HG03378 (cell line): ENCODE data around the gene GMIP.

Source experiments
- ATAC-seq: cut with Tn5 transposase; IDR thresholded peaks from one replicate; pipeline ENCODE4 v1.9.1; 2021; ENCODE audit warnings: mild to moderate bottlenecking, moderate library complexity; ENCODE audit not compliant: unreplicated experiment

GMIP gene

GRCh38 chr19:19636573-19637185, 6.8 kb downstream of the GMIP start:
- ATAC-seq = no peak

- no peak for ATAC-seq
Observed at GRCh38 chr19:19635313-19635702, 8.1 kb downstream of the GMIP start.

GRCh38 chr19:19634516-19635312, 8.7 kb downstream of the GMIP start:
- ATAC-seq = no peak

- no peak for ATAC-seq
Observed at GRCh38 chr19:19633711-19634515, 9.5 kb downstream of the GMIP start.

GRCh38 chr19:19632661-19633060, 10.8 kb downstream of the GMIP start:
- no peak for ATAC-seq

GRCh38 chr19:19631346-19631745, 12.1 kb downstream of the GMIP start:
- no peak for ATAC-seq

GRCh38 chr19:19630426-19630825, 13.0 kb downstream of the GMIP start:
- ATAC-seq = no peak

GRCh38 chr19:19630062-19630414, 13.4 kb downstream of the GMIP start:
- ATAC-seq = no peak

- no peak for ATAC-seq
Observed at GRCh38 chr19:19628501-19629134, 14.8 kb downstream of the GMIP start.

- ATAC-seq = no peak
Observed at GRCh38 chr19:19627621-19628500, 15.6 kb downstream of the GMIP start, which contains the start of gene LPAR2. TSS of gene LPAR2 (minus strand) at chr19:19628220. CDS start at chr19:19627275, 945 bp downstream.

GRCh38 chr19:19626516-19627472, 16.7 kb downstream of the GMIP start:
- no peak for ATAC-seq

GRCh38 chr19:19624032-19624570, 19.4 kb downstream of the GMIP start:
- ATAC-seq = no peak

- ATAC-seq = no peak
Observed at GRCh38 chr19:19623383-19623782, 20.1 kb downstream of the GMIP start.

- no peak for ATAC-seq
Observed at GRCh38 chr19:19619849-19620210, 23.6 kb downstream of the GMIP start.

GRCh38 chr19:19619181-19619848, 24.1 kb downstream of the GMIP start:
- no peak for ATAC-seq

- peak; percentile 91 for ATAC-seq
Observed at GRCh38 chr19:19618219-19619051, 25.0 kb downstream of the GMIP start, which contains the start of gene PBX4. TSS of gene PBX4 (minus strand) at chr19:19618687. CDS start at chr19:19618629, 58 bp downstream.

- no peak for ATAC-seq
Observed at GRCh38 chr19:19615086-19615485, 28.4 kb downstream of the GMIP start.
